Heart left ventricle (tissue), 13 donors: Measurements from ENCODE around the gene CSNK1D.

Experiments
- POLR2A ChIP-seq, 2 donors: fragments of 450-650 bp; IDR thresholded peaks; one replicate each; pipeline ENCODE4 v1.6.1; 2017; ENCODE audit warnings: antibody characterized with exemption in 2 of 2, mild to moderate bottlenecking in 2 of 2, moderate library complexity in 2 of 2
- TF ChIP-seq, protein P1 (sequence below), 12 donors: fragments of 200-600 bp; sonication (generic) in 4 of 12; IDR thresholded peaks; one replicate each; pipeline versions ENCODE4 v1.5.0 to v1.8.0; 2018 to 2022; ENCODE audit warnings: antibody characterized with exemption in 12 of 12, mild to moderate bottlenecking in 5 of 12
- donor health status: ischemic (EF 13 %, LVEDD 7.1; RV severe dilation, severe dysfunction).
- donor health status: DM: no; HTN: yes; CAD: no.
- donor health status: DM: no; HTN: no; CAD: no.
- donor health status: ischemic (EF 25% LVEDD 6.9; RV normal size, moderate dysfunction).
- donor health status: ischemic (EF 25% LVEDD 5.7; RV mildly dilated, moderate dysfunction).
- donor health status: ischemic (EF 35%, LVEDD 5.7; RV mildly dilated, moderate dysfunction).
- donor health status: nonischemic (EF 11% LVEDD 7.7; RV severe dilation, severe dysfunction).
- donor health status: DM: yes; HTN: yes; CAD: no.
- donor health status: PGD.
- donor health status: ischemic (EF 29% LVEDD 5.4; RV normal size, mild dysfunction).
- donor health status: nonischemic (EF 23%, LVEDD 6.1; RV moderate dilation, normal function).

DNA sequence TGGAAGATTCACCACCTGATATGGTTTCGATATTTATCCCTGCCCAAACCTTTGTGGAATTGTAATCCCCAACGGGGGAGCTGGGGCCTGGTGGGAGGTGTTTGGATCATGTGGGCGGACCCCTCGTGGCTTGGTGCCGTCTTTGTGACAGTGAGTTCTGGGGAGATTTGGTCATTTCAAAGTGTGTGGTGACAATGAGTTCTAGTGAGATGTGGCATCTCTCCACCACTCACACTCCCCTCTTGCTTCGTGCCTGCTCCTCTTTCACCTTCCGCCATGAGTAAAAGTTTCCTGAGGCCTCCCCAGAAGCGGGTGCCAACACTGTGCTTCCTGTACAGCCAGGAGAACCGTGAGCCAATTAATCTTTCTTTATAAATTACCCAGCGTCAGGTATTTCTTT lies 70.5 kb downstream of the CSNK1D start:
- TF ChIP-seq, protein P1, sequence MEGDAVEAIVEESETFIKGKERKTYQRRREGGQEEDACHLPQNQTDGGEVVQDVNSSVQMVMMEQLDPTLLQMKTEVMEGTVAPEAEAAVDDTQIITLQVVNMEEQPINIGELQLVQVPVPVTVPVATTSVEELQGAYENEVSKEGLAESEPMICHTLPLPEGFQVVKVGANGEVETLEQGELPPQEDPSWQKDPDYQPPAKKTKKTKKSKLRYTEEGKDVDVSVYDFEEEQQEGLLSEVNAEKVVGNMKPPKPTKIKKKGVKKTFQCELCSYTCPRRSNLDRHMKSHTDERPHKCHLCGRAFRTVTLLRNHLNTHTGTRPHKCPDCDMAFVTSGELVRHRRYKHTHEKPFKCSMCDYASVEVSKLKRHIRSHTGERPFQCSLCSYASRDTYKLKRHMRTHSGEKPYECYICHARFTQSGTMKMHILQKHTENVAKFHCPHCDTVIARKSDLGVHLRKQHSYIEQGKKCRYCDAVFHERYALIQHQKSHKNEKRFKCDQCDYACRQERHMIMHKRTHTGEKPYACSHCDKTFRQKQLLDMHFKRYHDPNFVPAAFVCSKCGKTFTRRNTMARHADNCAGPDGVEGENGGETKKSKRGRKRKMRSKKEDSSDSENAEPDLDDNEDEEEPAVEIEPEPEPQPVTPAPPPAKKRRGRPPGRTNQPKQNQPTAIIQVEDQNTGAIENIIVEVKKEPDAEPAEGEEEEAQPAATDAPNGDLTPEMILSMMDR (IDR thresholded peaks at IDR 0.05), result no peak
- no peak for TF ChIP-seq POLR2A (IDR thresholded peaks at IDR 0.05)
